HG02642 (cell line): ENCODE results near the gene OVOL3.
"Not testable (repeated sequence)": the region's sequence is repeated elsewhere in the genome, so short reads cannot be mapped to it uniquely, and the experiment has no call there.

Experiments
- ATAC-seq: cut with Tn5 transposase; IDR thresholded peaks from one replicate; pipeline ENCODE4 v1.9.1; 2021; ENCODE audit warnings: mild to moderate bottlenecking; ENCODE audit not compliant: unreplicated experiment, poor library complexity

The OVOL3 gene

DNA sequence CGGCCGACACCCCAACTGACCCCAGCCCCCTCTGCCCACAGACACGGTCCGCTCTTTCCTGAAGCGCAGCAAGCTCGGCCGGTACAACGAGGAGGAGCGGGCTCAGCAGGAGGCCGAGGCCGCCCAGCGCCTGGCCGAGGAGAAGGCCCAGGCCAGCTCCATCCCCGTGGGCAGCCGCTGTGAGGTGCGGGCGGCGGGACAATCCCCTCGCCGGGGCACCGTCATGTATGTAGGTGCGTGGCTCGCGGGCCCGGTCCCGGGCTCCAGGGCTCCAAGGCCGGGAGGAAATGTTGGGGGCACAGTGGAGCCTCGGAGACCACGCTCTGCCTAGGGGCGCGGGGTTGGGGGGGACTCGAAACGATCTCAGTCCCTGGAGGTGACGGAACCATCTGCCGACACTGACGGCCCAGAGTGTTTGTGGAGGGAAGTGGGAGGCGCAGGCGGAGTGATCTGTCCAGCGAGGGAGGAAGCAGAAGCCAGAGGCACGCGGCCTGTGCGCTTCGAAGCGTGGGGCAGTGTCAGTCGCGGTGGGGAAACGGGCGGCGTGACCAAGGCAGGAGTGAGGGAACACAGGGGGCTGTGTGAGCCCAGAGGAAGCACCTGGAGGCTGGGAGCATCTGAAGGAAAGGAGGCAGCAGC is 10.7 kb downstream of the OVOL3 start:
- no peak for ATAC-seq

DNA sequence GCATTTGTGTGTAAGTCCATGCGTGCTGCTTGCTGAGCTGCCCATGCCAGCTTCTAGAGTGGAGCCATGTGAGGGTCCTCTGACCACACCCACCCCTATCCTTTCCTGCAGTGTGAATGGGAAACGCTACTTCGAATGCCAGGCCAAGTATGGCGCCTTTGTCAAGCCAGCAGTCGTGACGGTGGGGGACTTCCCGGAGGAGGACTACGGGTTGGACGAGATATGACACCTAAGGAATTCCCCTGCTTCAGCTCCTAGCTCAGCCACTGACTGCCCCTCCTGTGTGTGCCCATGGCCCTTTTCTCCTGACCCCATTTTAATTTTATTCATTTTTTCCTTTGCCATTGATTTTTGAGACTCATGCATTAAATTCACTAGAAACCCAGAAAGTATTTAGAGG is 14.6 kb downstream of the OVOL3 start:
- no peak for ATAC-seq

DNA sequence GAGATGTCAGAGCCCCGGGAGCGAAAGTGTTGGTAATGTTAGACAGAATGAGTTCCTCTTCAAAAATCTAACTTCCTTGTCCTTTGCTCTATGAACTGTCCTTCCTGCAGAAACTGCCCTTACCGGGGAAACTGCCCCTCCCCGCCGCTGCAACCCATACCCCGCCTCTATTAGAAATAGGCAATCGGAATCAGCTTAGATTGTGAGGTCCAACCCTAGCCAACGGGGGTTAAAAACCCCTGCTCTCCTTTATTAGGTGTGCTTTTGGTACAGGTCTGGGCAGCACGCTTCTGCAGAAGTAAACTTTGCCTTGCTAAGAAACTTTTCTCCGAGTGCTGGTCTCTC is 17.4 kb downstream of the OVOL3 start:
- ATAC-seq, result no peak

- ATAC-seq, result not testable (repeated sequence)
Observed at GRCh38 chr19:36131221-36131620, 20.3 kb downstream of the OVOL3 start.

GRCh38 chr19:36134867-36135266 is 23.9 kb downstream of the OVOL3 start:
- not testable (repeated sequence) for ATAC-seq

DNA sequence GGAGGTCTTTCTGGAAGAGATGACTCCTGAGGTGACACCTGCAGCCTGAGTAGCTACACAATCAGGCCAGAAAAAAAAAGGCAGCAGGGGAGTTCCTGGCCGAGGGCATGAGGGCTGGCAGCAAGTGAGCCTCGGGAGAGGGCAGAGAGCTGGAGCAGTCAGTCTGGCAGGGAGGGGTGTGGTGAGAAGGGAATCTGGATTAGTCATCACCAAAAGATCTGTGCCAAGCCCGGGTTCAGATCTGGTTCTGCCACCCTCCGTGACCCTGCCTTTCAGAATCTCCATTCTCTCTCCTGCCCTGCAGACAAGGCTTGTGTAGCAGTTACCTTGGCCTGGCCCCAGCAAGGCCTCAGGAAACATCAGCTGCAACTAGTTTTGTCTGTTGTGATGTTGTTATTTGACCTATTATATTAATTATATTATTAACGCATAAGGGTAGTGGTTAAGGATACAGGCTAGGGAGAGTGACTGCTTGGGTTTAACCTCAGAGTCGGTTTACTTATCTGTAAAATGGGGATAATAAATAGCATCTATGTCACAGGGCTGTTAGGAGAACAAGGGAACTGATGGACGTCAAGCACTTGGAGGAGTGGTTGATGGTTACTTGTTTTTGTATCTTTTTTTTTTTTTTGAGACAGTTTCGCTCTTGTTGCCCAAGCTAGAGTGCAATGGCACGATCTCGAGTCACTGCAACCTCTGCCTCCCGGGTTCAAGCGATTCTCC is 26.2 kb downstream of the OVOL3 start:
- ATAC-seq, result no peak

DNA sequence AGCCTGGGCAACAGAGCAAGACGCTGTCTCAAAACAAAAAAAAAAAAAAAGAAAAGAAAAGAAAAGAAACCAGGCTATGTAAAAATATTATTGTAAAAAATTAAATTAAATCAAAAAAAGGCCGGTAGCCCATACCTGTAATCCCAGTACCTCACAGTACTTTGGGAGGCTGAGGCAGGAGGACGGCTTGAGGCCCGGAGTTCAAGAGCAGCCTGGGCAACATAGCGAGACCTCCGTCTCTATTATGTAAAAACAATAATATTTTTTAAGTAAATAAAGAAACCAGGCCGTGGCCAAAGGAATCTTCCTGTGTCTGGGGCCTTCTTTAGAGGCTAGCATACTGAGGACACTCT is 28.2 kb downstream of the OVOL3 start:
- ATAC-seq, result no peak

DNA sequence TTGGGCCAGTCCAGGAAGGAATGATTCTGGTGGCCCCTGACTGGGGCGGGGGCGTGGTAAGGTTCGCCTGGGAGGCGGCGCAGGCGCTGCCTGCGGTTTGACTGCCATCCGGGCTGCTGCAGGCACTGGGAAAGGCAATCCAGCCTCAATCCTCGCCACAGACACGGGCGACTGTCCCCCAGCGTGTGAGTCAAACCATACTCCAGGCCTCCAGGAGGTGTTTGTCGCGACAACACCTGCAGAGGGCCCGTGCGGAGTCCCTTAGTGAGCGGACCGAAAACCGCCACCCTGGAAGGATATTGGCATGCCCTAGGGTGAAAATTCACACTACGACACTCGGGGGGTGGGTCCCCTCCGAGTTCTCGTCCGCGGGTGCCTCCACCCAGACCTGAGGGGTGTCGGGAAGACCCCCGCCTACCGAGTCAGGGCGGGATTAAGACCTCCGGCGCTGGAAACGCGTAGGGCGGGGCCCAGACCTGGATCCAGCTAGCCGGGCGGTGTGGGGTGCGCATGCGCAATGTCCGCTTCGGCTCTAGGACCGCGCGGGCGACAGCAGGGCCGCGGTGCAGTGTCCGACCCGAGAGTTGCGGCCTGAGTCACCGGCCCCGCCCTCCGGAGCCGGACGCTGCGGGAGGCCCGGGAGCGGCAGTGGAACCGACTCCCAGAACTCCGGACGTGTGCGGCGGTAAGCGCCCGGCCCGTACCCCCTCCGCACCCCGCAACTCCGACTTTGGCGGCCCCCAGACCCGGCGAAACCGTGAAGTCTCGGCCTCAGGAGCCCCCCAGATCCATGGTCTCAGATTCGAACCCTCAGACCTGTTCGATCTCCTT is 28.7 kb downstream of the OVOL3 start, which contains the start of gene CAPNS1:
CAPNS1 (plus strand) TSS at position 594 of the 831 bp plus-strand sequence. CDS start 946 bp downstream, outside the sequence.
- ATAC-seq, result peak; percentile 86

DNA sequence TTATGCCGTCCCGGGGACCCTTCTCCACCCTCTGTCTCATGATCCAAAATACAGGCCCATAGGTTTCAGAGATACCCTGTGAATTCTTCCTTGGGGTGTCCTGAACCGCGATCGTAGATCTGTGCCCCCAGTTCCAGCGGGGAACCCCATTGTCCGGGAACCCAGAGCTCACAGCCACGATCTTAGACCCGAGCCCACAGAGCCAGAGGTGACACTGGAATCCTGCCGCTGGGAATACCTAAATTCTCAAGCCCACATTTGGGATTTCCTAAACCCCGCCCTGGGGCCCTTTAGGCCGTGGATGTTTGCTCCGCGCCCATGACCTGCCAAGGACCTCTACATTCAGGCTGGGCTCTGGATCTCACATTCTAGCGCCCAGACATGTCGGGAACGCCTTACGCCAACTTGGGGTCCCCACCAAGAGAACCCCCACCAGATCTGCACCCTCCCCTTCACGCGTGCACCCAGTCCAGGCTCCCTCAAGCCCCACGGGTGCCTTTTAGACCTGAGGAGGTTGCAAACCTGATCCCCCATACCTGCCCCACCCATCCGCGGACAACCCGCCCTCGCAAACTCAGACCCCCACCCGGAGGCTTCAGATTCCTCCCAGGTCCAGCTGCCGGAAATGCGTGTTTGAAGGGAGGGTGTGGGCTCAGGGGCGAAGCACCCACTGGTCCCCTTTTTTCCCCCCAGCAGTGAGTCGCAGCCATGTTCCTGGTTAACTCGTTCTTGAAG is 29.5 kb downstream of the OVOL3 start:
- peak; percentile 8 for ATAC-seq

DNA sequence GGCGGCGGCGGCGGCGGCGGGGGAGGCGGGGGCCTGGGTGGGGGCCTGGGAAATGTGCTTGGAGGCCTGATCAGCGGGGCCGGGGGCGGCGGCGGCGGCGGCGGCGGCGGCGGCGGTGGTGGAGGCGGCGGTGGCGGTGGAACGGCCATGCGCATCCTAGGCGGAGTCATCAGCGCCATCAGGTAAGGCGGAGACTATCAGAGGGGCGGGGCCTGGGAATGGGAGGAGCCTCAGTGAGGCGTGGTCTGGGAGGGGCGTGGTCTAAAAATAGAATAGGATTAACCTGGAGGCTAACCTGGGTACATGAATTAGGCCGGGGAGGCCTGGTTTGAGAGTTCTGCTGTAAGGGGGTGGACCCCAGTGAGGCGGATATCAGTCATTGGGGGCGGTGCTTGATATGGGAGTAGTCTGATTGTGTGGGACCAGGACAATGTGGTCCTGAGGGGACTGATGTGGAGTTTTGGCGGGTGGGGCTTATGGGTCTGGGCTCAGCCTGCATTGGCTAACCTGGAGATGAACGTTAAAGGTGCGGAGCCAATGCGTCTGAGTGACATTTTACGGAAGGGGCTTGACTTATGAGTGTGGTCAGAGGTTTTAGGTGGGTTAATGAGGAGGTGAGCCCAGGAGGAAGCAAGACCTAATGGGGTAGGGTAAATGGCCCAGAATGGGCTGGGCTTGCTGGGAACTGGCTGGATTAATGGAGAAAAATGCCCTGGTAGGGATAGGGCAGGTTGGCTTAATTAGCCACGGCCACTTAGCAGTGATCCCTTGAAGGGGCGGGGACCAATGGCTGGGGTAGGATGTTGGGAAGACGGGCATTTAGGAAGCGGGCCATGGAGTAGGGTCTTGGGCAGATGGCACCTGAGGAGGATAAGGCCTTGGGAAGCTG is 30.3 kb downstream of the OVOL3 start:
- peak; percentile 53 for ATAC-seq

DNA sequence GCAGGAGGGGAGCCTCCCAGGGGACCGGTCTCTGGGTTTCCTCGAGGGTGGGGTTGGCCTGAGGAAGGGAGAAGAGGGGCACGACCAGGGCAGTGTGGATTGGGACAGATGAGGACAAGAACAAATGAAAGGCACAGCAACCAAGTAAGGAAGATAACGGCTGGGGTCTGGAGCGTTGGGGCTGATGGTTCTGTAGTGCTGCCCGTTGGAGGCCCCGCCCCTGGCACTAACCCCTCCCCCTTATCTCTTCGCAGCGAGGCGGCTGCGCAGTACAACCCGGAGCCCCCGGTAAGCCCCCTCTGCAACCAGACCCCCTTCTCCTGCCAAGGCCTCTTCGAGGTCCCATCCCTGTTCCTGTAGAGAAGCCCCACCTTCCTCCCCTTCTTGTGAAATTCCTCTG is 31.1 kb downstream of the OVOL3 start:
- no peak for ATAC-seq

- ATAC-seq, result no peak
Observed at GRCh38 chr19:36142496-36142895, 31.6 kb downstream of the OVOL3 start.

DNA sequence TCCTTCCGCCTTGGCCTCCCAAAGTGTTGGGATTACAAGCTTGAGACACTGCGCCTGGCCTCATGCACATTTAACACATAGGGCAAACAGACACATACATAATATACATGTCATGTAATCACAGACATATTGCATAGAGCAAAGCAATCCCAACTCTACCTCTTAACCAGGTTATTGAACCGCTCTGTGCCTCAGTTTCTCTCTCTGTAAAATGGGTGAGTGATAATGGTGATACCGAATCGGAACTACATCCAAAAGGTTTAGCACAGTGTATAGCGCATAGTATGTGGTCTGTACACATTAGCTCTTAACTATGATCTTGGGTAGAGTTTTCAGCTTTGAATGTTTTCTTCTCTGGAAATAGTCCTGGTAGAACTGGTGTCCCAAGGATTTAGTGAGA is 33.7 kb downstream of the OVOL3 start:
- ATAC-seq, result no peak

DNA sequence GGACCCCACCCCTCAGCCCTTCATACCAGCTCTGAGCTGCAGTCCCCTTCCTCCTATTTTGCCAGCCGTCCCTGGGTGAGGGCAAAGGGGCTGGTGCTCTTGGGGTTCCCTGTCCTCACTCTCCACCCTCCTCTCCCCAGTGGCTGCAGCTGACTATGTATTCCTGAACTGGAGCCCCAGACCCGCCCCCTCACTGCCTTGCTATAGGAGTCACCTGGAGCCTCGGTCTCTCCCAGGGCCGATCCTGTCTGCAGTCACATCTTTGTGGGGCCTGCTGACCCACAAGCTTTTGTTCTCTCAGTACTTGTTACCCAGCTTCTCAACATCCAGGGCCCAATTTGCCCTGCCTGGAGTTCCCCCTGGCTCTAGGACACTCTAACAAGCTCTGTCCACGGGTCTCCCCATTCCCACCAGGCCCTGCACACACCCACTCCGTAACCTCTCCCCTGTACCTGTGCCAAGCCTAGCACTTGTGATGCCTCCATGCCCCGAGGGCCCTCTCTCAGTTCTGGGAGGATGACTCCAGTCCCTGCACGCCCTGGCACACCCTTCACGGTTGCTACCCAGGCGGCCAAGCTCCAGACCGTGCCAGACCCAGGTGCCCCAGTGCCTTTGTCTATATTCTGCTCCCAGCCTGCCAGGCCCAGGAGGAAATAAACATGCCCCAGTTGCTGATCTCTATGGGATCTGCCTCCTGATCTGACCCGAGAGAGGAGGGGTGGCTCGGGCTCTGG is 38.9 kb downstream of the OVOL3 start:
- ATAC-seq, result no peak

- no peak for ATAC-seq
Observed at GRCh38 chr19:36150586-36150985, 39.6 kb downstream of the OVOL3 start.

DNA sequence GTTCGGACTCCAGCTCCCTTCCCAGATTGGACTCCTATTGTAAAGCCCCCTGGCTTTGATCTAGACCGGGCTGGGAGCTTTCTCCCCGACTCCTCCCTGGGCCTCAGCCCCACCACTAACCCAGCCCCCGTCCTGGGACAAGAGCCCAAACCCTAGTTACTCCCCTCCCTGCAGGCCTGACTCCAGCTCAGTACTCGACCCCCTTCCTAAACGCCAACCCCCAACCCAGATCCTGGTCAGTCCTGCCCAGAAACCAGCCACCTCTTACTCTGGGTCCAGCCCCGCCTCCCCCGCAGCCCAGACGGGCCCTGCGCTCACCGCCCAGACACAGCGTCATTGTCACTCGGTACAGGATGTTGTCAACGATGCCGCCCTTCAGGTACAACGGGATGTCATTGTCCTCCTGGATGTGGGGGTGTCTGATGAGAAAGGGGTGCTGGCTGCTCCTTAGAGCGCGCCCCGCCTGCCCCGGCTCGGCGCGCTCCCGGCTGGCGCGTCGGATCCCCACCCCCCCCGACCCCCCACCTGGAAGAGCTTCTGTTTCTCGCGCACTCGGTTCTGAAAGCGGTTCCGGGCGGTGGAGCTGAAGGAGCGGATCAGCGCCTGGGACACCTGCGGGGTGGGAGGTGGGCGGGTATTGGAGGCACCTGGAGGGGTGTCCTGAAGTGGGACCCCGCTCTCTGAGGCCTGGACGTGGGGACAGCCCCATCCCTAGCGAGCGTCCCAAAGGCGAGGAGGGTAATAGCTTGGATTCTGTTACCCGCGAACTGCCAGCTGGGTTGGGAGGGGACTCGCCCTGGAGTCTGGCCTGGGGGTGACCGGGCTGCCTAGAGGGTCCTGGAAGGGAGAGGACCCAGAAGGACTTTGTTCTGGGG is 40.4 kb downstream of the OVOL3 start:
- ATAC-seq, result no peak

GRCh38 chr19:36152019-36152351 is 41.0 kb downstream of the OVOL3 start:
- no peak for ATAC-seq
